ENCODE results near the gene ACY1.

Gene ACY1

DNA sequence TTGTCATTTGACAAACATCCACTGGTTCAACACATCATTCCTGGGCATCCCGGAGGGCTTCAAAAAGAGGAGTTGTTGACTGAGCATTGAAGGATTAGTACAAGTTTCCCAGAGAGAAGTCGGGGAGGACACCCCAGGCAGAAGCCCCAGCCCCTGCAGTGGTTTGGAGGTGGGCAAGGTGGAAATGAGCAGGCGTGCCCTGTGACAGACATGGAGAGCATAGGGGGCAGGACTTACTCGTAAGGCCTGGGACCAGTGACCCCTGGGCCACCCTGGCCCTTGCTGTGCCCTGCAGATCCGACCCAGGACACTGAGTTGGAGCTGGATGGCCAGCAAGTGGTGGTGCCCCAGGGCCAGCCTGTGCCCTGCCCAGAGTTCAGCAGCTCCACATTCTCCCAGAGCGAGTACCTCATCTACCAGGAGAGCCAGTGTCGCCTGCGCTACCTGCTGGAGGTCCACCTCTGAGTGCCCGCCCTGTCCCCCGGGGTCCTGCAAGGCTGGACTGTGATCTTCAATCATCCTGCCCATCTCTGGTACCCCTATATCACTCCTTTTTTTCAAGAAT lies 35.2 kb upstream of the ACY1 start:
- Histone ChIP-seq H3K27ac (ENCODE audit: extremely low read depth, low read depth, low read length) (no peak overlapping the region), H3K4me1 (ENCODE audit: control insufficient read depth, insufficient read depth, low read length) (no peaks in the 10 kb centered on the region), H3K4me3 (ENCODE audit: low read depth, low read length) (no peak overlapping the region), H3K36me3 (ENCODE audit: control insufficient read depth in 2 of 2, insufficient read depth in 1 of 2, low read length in 2 of 2) (peaks cover 0 to 15% of the 10 kb centered on the region in 2 experiments; a peak in 1 of 3 replicates), H3K9me3 (ENCODE audit: control insufficient read depth, insufficient read depth, low read depth, low read length) (no peaks in the 10 kb centered on the region)
- POLR2A ChIA-PET = no interaction called here
- TF ChIP-seq, protein P1, sequence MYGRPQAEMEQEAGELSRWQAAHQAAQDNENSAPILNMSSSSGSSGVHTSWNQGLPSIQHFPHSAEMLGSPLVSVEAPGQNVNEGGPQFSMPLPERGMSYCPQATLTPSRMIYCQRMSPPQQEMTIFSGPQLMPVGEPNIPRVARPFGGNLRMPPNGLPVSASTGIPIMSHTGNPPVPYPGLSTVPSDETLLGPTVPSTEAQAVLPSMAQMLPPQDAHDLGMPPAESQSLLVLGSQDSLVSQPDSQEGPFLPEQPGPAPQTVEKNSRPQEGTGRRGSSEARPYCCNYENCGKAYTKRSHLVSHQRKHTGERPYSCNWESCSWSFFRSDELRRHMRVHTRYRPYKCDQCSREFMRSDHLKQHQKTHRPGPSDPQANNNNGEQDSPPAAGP (tag by site-specific recombination; IDR thresholded peaks at IDR 0.05) = no peak
- TF ChIP-seq ZNF223 (tag by site-specific recombination; IDR thresholded peaks at IDR 0.05) = no peak
- no peak for TF ChIP-seq ZEB2 (tag by site-specific recombination; IDR thresholded peaks at IDR 0.05)
- TF ChIP-seq GLIS2 (tag by site-specific recombination; IDR thresholded peaks at IDR 0.05) = no peak
- TF ChIP-seq ZNF23 (tag by site-specific recombination; IDR thresholded peaks at IDR 0.05; ENCODE audit: borderline replicate concordance) = no peak
- no peak for TF ChIP-seq ZNF211 (tag by site-specific recombination; IDR thresholded peaks at IDR 0.05; ENCODE audit: low read depth)
- no peak for TF ChIP-seq ZNF112 (tag by site-specific recombination; IDR thresholded peaks at IDR 0.05)
- no peak for TF ChIP-seq SCRT2 (tag by site-specific recombination; IDR thresholded peaks at IDR 0.05)
- TF ChIP-seq, protein P2, sequence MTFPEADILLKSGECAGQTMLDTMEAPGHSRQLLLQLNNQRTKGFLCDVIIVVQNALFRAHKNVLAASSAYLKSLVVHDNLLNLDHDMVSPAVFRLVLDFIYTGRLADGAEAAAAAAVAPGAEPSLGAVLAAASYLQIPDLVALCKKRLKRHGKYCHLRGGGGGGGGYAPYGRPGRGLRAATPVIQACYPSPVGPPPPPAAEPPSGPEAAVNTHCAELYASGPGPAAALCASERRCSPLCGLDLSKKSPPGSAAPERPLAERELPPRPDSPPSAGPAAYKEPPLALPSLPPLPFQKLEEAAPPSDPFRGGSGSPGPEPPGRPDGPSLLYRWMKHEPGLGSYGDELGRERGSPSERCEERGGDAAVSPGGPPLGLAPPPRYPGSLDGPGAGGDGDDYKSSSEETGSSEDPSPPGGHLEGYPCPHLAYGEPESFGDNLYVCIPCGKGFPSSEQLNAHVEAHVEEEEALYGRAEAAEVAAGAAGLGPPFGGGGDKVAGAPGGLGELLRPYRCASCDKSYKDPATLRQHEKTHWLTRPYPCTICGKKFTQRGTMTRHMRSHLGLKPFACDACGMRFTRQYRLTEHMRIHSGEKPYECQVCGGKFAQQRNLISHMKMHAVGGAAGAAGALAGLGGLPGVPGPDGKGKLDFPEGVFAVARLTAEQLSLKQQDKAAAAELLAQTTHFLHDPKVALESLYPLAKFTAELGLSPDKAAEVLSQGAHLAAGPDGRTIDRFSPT (tag by site-specific recombination; IDR thresholded peaks at IDR 0.05) = no peak
- no peak for TF ChIP-seq FEZF1 (tag by site-specific recombination; IDR thresholded peaks at IDR 0.05)
- TF ChIP-seq ZNF354C (tag by site-specific recombination; IDR thresholded peaks at IDR 0.05; ENCODE audit: borderline replicate concordance, low read depth) = no peak
- TF ChIP-seq ZSCAN23 (tag by site-specific recombination; IDR thresholded peaks at IDR 0.05) = no peak
- no peak for TF ChIP-seq REPIN1 (tag by site-specific recombination; IDR thresholded peaks at IDR 0.05; ENCODE audit: low read depth)
- no peak for TF ChIP-seq ZNF248 (tag by site-specific recombination; IDR thresholded peaks at IDR 0.05)
- no peak for TF ChIP-seq KLF8 (tag by site-specific recombination; IDR thresholded peaks at IDR 0.05)
- CTCF ChIA-PET = interaction anchor here (1.6 kb wide), 1 partner anchor 26 kb away, joined by 3 read pairs; the partner anchor contains the start of gene ABHD14B

DNA sequence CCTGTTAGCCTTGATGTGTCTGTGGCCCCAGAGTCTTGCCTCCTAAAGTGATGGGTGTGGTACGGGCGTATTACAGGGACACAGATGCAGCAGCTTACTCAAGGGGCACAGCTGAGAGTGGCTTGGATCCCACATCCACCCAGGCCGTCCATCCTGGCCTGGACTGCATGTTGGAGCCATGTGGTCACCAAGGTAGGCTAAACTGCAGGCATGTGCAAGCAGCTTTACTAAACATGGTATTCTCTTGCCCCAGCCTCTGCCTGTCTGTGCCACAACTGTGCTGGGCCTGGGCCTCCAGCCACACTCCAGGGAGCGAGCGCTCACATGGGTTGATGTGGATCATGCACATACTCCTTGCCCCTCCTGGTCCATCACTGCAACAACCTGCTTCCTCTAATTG lies 34.2 kb upstream of the ACY1 start:
- Histone ChIP-seq H3K27ac (ENCODE audit: extremely low read depth, low read depth, low read length) (no peak overlapping the region), H3K9me3 (ENCODE audit: control insufficient read depth, insufficient read depth, low read depth, low read length) (no peaks in the 10 kb centered on the region), H3K4me3 (ENCODE audit: low read depth, low read length) (no peak overlapping the region), H3K4me1 (ENCODE audit: control insufficient read depth, insufficient read depth, low read length) (no peaks in the 10 kb centered on the region), H3K36me3 (ENCODE audit: control insufficient read depth in 2 of 2, insufficient read depth in 1 of 2, low read length in 2 of 2) (peaks cover 0 to 15% of the 10 kb centered on the region in 2 experiments; a peak in 1 of 3 replicates)
- ChIA-PET POLR2A (interaction anchor here (1.3 kb wide), 1 partner anchor 47 kb away, joined by 3 read pairs; the partner anchor contains the start of gene RPL29), CTCF (interaction anchor here (0.6 kb wide), 1 partner anchor 35 kb away, joined by 4 read pairs; no protein-coding TSS in a partner anchor)
- TF ChIP-seq ZNF76 (tag by site-specific recombination; IDR thresholded peaks at IDR 0.05; ENCODE audit: borderline replicate concordance, low read depth) (no peak), ZNF140 (tag by site-specific recombination; IDR thresholded peaks at IDR 0.05) (no peak), ZNF311 (tag by site-specific recombination; IDR thresholded peaks at IDR 0.05; ENCODE audit: borderline replicate concordance) (no peak), ZNF660 (tag by site-specific recombination; IDR thresholded peaks at IDR 0.05) (no peak), REPIN1 (tag by site-specific recombination; IDR thresholded peaks at IDR 0.05; ENCODE audit: low read depth) (no peak), KLF8 (tag by site-specific recombination; IDR thresholded peaks at IDR 0.05) (no peak), ZNF214 (tag by site-specific recombination; IDR thresholded peaks at IDR 0.05; ENCODE audit: borderline replicate concordance) (no peak), ZNF585B (tag by site-specific recombination; IDR thresholded peaks at IDR 0.05) (no peak)
- TF ChIP-seq, protein P3, sequence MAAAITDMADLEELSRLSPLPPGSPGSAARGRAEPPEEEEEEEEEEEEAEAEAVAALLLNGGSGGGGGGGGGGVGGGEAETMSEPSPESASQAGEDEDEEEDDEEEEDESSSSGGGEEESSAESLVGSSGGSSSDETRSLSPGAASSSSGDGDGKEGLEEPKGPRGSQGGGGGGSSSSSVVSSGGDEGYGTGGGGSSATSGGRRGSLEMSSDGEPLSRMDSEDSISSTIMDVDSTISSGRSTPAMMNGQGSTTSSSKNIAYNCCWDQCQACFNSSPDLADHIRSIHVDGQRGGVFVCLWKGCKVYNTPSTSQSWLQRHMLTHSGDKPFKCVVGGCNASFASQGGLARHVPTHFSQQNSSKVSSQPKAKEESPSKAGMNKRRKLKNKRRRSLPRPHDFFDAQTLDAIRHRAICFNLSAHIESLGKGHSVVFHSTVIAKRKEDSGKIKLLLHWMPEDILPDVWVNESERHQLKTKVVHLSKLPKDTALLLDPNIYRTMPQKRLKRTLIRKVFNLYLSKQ (tag by site-specific recombination; IDR thresholded peaks at IDR 0.05; ENCODE audit: borderline replicate concordance) = no peak
- TF ChIP-seq, protein P4, sequence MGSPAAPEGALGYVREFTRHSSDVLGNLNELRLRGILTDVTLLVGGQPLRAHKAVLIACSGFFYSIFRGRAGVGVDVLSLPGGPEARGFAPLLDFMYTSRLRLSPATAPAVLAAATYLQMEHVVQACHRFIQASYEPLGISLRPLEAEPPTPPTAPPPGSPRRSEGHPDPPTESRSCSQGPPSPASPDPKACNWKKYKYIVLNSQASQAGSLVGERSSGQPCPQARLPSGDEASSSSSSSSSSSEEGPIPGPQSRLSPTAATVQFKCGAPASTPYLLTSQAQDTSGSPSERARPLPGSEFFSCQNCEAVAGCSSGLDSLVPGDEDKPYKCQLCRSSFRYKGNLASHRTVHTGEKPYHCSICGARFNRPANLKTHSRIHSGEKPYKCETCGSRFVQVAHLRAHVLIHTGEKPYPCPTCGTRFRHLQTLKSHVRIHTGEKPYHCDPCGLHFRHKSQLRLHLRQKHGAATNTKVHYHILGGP (tag by site-specific recombination; IDR thresholded peaks at IDR 0.05) = no peak
- TF ChIP-seq, protein P5, sequence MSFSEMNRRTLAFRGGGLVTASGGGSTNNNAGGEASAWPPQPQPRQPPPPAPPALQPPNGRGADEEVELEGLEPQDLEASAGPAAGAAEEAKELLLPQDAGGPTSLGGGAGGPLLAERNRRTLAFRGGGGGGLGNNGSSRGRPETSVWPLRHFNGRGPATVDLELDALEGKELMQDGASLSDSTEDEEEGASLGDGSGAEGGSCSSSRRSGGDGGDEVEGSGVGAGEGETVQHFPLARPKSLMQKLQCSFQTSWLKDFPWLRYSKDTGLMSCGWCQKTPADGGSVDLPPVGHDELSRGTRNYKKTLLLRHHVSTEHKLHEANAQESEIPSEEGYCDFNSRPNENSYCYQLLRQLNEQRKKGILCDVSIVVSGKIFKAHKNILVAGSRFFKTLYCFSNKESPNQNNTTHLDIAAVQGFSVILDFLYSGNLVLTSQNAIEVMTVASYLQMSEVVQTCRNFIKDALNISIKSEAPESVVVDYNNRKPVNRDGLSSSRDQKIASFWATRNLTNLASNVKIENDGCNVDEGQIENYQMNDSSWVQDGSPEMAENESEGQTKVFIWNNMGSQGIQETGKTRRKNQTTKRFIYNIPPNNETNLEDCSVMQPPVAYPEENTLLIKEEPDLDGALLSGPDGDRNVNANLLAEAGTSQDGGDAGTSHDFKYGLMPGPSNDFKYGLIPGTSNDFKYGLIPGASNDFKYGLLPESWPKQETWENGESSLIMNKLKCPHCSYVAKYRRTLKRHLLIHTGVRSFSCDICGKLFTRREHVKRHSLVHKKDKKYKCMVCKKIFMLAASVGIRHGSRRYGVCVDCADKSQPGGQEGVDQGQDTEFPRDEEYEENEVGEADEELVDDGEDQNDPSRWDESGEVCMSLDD (tag by site-specific recombination; IDR thresholded peaks at IDR 0.05) = no peak

Data from HEK293 (cell line).